ENCODE measurements around the gene GRHPR.

Gene GRHPR

DNA sequence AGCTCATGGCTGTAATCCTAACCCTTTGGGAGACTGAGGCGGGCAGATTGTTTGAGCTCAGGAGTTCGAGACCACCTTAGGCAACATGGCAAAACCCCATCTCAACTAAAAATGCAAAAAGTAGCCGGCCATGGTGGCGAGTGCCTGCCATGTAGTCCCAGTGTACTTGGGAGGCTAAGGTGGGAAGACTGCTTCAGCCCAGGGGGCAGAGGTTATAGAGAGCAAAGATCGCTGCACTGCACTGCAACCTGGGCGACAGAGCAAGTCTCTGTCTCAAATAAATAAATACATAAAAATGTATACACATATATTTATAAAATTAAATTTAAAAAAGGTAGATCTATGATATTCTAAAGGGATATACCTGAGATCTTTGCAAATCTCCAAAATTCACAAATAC lies 23.3 kb downstream of the GRHPR start:
- no peak overlapping the region for H3K4me3 ChIP-seq (ENCODE audit: low read length)
- TF ChIP-seq, protein P1, sequence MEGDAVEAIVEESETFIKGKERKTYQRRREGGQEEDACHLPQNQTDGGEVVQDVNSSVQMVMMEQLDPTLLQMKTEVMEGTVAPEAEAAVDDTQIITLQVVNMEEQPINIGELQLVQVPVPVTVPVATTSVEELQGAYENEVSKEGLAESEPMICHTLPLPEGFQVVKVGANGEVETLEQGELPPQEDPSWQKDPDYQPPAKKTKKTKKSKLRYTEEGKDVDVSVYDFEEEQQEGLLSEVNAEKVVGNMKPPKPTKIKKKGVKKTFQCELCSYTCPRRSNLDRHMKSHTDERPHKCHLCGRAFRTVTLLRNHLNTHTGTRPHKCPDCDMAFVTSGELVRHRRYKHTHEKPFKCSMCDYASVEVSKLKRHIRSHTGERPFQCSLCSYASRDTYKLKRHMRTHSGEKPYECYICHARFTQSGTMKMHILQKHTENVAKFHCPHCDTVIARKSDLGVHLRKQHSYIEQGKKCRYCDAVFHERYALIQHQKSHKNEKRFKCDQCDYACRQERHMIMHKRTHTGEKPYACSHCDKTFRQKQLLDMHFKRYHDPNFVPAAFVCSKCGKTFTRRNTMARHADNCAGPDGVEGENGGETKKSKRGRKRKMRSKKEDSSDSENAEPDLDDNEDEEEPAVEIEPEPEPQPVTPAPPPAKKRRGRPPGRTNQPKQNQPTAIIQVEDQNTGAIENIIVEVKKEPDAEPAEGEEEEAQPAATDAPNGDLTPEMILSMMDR (IDR thresholded peaks at IDR 0.05; ENCODE audit: insufficient read depth, low read depth, low read length, missing control alignments) = no peak
- no peak for DNase-seq (ENCODE audit: low read depth)

DNA sequence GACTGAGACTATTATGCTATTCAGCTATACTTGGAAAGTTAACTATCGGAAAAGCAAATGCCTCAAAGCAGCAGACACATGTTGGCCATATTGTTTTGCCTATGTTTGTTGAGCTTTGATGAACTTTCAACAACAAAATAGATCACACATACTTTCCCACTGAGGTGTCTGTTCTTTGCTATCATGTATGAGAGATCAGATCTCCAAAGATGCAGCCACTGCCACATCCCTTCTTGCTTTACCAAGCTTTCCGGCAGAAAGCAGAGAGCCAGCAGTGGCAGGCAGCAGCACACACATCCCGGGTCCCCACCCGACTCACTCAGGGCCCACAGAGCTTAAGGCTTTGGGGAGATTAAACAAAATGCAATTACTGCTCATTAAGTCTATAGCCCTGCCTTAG lies 23.9 kb downstream of the GRHPR start:
- TF ChIP-seq, protein P1 (IDR thresholded peaks at IDR 0.05; ENCODE audit: insufficient read depth, low read depth, low read length, missing control alignments) = no peak
- no peak overlapping the region for H3K4me3 ChIP-seq (ENCODE audit: low read length)
- no peak for DNase-seq (ENCODE audit: low read depth)

DNA sequence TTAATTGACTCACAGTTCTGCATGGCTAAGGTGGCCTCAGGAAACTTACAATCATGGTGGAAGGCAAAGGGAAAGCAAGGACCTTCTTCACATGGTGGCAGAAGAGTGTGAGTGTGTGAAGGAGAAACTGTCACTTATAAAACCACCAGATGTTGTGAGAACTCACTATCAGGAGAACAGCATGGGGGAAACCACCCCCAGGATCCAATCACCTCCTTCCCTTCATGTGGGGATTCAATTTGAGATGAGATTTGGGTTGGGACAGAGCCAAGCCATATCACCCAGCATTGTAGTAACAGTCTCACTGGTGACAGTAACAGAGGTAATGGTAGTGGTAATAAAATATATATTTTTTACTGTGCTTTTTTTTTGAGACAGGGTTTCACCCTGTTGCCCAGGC lies 24.6 kb downstream of the GRHPR start:
- DNase-seq (ENCODE audit: low read depth) = no peak
- TF ChIP-seq, protein P1 (IDR thresholded peaks at IDR 0.05; ENCODE audit: insufficient read depth, low read depth, low read length, missing control alignments) = no peak
- H3K4me3 ChIP-seq (ENCODE audit: low read length) = no peak overlapping the region

DNA sequence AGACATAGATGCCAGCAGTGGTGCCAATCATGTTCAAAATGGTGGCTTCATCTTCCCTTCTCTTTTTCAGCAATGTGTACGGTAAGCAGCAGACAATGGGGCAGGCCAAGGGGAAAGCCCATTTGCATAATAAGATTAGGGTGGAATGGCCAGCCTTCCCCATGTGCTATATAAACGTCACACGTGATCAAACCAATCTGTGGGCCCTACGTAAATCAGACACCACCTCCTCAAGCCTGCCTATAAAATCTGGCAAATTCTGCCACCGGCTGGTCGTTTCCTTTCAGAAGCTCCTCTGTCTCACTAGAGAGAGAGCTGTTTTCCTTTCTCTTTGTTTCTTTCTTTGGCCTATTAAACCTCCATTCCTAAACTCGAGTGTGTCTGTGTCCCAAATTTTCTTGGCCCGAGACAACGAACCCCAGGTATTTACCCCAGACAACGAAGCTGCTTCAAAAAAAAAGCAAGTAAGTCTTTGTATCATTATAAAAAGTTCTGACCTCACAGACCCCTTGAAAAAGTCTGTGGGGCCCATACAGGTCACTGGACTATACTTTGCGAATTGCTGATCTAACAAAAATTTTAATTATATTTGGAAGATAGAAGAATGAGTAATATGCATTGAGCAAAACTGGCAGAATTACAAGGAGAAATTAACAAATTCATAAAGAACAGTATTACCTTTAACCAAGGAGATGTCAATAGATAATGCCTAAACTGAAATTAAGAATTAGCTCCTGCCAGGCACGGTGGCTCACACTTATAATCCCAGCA lies 27.6 kb downstream of the GRHPR start:
- H3K4me3 ChIP-seq (ENCODE audit: low read length) = no peak overlapping the region
- TF ChIP-seq, protein P1 (IDR thresholded peaks at IDR 0.05; ENCODE audit: insufficient read depth, low read depth, low read length, missing control alignments) = no peak
- no peak for DNase-seq (ENCODE audit: low read depth)

DNA sequence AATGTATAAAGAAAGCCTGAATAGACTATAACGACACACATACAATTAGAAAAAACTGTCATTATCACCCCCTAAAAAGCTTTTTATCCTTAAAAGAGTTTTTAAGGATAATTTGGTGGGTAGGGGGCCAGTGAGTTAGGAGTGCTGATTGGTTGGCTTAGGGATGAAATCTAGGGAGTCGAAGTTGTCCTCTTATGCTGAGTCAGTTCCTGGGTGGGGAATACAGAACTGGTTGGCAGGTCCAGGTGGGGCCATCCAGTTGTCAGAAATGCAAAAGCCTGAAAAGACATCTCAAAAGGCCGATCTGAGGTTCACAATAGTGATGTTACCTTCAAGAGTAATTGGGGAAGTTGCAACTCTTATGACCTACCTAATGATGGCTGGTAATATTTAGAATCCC lies 29.1 kb downstream of the GRHPR start:
- TF ChIP-seq, protein P1 (IDR thresholded peaks at IDR 0.05; ENCODE audit: insufficient read depth, low read depth, low read length, missing control alignments) = no peak
- no peak overlapping the region for H3K4me3 ChIP-seq (ENCODE audit: low read length)
- no peak for DNase-seq (ENCODE audit: low read depth)

DNA sequence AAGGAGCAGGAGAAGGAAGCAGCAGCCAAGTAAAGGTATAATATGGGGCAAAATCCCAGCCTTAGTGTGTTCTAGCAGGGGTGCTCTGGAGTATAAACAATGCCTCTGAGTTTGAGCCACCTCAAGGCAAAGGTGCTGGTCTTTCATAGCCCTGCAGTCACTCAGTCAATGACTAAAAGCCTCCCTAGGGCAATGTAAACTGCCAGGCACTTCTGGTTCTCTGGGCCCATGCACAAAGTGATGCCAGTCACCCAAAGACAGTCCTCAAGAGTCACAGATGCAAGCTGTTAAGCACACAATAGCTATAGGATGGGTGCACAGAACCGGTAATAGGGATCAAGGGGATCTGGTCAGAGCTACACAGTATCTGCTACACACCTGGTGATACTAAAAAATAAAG lies 30.1 kb downstream of the GRHPR start:
- TF ChIP-seq, protein P1 (IDR thresholded peaks at IDR 0.05; ENCODE audit: insufficient read depth, low read depth, low read length, missing control alignments) = no peak
- no peak overlapping the region for H3K4me3 ChIP-seq (ENCODE audit: low read length)
- no peak for DNase-seq (ENCODE audit: low read depth)

DNA sequence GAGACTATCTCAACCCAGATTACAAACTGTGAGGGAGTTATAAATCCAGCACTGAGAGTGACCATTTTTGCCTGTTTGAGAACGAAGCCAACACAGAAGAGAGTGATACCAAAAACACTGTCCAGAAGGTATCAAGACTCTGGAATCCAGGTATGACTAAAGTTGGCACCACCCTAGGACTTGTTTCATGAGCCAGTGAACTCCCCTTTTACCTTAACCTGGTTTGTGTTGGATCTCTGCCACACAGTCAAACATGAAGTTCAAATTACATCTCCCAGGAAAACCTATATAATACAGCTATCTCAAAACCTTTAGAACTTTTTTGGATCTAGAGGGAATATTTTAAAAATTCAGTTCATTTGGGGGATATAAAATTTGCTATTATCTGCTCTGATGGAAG lies 31.3 kb downstream of the GRHPR start:
- TF ChIP-seq, protein P1 (IDR thresholded peaks at IDR 0.05; ENCODE audit: insufficient read depth, low read depth, low read length, missing control alignments) = no peak
- peak; percentile 75 for DNase-seq (ENCODE audit: low read depth)
- no peak overlapping the region for H3K4me3 ChIP-seq (ENCODE audit: low read length)

All from epithelial cell of esophagus (primary cell).